ENCODE results near the gene KRT17.
"Not testable (repeated sequence)": the region's sequence is repeated elsewhere in the genome, so short reads cannot be mapped to it uniquely, and the experiment has no call there.

The KRT17 gene

DNA sequence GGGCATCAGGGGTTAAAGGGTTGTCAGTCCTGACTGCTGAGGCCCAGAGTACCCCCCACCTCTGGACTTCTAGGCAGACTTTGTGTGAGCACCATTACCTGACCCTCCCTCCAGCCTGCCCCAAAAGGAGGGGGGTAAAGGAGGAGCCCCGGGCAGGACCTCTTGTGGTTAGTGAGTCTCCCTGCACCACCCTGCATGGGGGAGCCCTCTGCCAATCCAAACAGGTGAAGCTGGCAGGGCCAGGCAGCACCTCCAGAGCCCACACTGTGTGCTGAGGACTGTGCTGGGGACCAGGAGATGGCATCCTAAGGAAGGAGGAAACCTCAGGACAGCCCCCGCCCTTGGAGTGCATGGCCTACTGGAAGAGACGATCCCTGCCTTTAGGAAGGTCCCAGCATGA, 35.1 kb downstream of the KRT17 start:
- no peak for DNase-seq

DNA sequence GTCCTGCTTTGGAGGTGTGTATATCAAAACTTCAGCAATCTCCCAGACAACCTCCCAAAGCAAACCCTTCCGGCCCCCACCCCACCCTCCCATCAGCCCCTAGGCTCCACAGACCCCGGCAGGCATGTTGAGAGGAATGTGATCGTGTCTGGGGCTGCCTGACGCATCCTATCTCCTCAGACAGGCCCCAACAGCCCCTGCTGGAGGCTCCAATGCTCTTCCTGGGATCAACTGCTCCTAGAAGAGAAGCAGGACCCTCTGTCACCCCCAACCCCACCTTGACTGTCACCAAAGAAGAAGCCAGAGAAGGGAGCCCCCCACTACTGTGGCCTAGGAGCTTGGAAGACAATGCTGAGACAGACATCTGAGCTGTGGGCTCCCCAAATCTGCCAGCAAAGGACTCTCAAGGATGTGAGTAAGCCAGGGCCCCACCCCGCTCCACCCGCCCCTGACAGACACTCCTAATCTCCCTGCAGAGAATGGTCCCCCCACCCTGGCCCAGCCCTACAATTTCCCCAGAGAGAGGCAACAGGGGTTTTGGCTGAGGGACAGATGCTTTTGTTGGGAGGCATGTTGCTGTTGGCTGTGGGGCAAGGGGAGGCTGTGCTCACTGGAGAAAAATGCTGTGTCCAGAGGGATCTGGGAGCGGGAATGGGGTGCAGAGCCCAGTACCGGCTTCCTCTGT, 36.1 kb downstream of the KRT17 start:
- DNase-seq: no peak

DNA sequence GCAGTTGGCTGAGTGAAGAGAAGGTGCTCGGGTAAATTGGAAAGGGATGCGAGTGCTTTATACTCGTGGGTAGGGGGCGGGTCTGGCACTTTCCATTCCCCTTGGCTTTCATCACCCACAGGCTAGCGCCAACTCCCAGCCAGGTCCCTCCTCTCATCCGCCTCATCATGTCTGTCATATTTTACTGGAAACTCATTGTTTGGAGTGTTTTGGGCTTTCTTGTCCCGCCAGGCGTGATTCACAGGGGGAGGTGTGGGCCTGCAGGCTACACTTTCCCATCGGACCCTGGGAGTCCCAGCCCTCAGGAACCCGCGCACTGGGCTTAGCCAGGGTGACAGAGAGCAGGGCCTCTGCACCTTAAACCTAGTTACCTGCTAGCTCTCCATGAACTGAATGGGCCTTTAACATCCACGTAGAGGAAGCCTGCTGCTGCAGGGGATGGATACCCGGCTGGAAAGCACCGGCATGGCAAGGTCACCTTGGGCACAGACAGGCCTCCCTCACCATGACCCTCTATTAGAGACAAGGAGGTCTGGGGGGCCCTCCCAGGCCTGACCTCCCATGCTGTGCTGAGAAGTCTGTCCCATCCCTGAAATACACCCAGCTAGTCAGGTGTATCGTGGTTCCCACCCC, 37.4 kb downstream of the KRT17 start, which contains the start of gene KRT14:
KRT14 (minus strand) TSS at position 33 of the 633 bp plus-strand sequence. CDS start 61 bp downstream, outside the sequence.
- no peak for DNase-seq

DNA sequence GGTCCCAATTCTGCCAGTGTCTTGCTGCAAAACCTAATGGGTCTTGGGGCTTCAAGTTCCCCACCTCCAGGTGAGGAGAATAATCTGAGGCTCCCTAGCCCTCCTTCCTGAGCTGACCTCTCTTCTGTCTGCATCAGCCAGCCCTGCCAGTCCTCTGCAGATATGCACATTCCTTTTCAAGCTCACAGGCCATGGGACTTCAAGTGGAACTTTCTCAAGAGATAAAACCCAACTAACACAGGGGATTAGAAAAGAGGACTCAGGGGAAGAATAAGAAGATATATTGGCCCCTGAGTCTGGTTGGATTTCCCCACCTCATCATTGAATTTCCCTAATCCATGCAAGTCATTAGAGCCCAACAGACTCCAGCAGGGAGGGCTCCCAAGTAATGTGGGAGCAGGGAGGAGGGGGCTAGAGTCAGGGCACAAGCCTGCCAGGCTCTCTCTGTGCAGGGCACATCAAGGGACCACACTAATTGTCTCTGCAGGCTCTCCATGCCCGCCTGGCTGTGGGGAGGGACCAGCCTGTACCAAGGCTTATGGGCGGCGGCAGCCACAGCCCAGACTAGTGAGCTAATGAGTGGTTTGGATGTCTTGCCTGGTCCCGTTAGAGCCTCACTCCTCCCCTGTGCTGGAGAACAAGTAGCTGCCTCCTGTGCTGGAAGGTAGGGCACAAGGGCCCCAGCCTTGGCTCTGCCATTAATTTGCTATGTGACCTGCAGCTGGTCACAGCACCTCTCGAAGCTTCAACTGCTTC, 38.9 kb downstream of the KRT17 start:
- no peak for DNase-seq

DNA sequence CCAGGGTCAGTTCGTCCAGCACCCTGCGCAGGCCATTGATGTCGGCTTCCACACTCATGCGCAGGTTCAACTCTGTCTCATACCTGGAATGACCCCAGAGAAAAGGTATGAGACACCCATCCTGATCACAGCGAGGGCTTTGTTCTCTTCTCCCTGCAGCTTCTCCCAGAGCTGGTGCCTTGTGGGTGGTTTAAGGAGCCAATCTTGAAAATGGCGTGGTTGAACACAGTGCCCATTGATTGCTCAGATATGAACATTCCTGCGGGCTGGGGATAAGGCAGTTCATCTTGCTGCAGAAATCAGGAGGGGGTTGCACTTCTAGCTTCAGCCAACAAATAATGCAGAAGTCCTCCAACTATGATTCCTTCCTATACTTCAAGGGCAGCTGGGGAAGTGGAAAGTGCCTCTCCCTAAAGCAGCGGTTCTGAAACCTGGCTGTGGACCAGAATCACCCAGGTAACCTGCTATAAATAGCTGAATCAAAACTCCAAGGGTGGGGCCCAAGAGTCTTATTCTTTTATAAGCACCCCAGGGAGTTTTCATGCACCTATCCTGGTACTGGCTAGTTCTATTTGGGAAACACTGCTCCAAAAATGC, 39.9 kb downstream of the KRT17 start:
- DNase-seq: not testable (repeated sequence)

DNA sequence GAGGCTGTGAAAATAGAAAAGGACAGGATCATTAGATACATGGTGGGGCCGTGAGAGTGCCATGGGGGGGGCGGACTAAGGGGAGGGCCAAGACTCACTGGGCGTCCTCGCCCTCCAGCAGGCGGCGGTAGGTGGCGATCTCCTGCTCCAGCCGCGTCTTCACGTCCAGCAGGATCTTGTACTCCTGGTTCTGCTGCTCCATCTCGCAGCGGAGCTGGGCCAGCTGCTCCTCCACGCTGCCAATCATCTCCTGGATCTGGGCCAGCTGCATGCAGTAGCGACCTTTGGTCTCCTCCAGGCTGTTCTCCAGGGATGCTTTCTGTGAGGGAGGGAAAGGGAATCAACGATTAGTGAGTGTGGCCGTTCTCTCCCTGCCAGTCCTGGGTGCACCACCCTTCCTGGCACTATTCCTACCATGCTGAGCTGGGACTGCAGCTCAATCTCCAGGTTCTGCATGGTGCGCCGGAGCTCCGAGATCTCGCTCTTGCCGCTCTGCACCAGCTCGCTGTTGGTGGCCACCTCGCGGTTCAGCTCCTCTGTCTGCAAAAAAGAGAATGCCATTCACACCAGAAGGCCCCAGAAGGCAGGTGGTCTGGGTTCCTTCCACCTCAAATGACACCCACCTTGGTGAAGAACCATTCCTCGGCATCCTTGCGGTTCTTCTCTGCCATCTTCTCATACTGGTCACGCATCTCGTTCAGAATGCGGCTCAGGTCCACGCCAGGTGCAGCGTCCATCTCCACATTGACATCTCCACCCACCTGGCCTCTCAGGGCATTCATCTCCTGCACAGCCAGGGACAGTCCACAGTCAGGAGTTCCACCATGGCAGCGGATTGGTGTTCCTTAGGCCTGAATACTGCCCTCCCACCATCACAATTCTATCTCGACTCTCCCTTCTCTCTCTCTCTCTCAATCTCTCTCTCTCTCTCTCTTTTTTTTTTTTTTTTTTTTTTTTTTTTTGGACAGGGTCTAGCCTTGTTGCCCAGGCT, 40.9 kb downstream of the KRT17 start:
- DNase-seq: no peak

DNA sequence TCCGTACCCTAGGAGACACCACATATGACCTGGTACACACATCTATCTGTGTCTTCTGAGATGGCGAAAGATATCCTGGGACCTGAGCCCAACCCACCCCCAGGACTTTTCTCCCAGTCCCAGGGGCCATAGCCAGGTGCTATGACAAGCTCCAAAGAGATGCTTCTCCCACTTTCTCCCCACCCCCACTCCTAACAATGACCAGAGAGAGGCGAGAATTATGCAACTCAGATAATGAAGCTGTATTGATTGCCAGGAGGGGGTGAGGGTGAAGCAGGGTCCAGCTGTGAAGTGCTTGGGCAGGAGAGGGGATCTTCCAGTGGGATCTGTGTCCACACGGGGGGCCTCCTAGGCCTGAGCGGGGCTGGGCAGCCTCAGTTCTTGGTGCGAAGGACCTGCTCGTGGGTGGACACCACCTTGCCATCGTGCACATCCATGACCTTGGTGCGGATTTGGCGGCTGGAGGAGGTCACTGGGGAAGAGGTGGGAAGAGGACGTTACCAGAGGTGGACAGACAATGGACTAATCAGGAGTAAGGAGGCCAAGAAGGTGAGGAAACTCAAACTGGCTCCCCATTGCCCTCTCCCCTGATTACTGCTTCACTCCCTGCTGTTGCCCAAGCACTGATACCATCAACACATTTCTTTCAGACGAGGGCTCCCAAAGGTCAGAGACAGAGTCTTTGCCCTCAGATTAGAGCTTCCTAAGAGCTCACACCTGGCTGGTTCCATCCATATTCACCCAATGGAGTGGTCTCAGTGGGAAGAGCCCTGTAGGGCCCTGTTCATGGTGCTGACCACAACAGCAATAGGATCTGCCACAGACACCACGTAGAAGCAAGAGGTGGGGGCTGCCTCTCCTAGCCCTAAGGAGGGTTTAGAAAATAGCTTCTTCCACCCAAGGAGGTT, 42.1 kb downstream of the KRT17 start:
- not testable (repeated sequence) for DNase-seq

DNA sequence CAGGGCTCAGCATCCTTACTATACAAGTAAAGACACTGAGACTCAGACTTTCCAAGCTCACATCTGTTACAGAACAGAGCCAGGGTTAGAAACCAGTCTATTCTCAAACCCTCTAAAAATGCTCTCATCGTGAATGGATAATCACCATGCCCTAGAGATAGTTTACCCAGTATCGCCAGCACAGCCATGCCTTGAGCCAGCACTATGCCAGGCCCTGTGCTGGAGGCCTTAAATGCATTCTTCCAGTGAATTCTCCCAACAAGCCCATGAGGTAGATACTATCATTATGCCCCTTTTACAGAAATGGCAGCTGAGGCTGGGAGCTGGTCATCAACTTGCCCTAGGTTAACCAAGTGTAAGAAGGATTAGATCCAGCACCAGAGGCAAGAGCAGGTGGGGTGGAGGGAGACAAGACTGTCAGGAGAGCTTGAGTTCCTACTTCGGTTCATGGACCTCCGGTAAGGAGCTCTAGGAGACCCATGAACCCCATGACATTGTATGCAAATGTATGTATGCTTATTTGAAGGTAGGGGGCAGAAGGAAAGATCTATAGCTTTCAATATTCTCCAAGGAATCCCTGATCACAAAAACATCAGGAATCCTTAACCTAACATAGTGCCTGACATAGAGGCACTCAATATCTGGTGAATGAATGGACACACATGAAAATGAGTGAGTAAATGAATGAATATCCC, 42.9 kb downstream of the KRT17 start:
- no peak for DNase-seq

DNA sequence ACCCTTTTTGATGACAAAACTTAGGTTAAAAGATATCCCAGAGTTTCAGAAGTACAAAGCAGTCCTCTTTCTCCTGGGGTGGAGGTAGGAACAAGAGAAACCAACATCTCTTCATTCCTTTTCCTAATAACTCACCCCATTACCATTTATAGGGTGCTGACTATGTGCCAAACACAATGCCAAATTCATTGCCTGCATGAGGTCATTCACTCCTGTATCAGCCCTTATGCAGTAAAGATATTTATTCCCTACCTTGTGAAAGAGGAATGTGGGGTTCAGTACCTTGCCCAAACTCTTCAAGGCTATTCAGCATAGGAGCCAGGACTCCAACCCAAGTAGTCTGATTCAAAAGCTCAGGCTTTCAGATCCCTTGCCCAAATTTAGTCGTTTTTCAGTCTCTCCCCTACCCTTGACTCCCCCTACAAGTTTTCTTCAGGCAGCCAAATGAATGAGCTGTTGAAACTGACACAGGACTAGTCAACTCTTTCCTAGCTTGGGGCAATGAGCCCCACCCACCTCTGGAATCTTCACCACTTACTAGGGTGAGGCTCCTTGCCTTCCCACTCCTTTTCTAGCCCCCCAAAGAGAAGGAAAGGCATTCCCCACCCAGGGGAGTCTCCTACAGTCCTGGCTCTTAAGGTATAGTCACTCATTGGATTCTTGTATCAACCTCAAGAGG, 43.5 kb downstream of the KRT17 start:
- no peak for DNase-seq

DNA sequence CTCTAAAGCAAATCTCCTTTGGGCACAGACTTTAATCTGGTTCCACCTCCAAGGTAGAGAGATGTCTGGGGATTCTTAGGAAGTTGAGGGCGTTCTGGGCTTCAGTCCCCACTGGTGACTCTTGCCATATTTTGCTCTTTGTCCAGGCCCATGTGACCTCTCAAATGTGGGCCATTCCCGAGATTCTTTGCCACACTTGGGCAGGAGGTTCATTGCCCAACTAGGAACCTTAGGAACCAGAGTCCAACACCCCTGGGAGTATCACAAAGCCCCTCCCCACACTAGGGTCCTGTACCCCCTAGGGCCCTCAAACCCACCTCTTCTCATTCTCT, 44.2 kb downstream of the KRT17 start:
- DNase-seq: no peak

DNA sequence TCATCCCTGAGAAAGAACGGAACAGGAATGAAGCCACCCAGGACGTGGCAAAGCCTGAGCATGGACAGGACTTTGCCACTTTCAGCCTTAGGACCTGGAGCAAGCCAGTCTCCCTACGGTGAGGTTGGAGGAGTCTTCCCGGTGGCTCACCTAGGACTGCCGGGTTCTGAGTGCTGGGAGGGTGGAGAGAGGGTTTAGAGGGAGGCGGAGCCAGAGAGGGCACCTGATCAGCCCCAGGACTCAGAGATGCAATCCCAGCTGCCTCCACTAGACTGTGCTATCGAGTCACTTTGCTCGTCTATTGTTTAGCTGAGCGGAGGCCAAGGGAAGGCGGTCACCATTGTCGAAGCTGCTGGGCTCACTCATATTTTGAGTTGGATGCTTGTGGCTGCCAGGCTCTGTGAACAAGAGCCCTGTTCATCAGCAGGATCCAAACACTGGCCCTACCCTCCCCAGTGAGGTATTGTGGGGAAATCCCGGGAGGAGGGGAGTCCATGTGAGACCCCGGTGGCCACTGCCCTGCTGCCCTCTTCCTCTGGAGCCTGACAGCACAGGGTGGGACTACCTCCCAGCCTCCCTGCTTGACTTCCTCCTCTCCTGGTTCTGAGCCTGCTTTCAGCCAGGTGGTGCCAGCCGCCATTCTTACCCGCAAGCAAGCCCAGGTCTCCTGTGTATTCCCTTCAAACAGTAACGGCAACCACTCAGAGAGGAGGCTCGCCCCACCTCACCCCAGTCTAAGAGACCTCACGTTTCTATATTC, 44.7 kb downstream of the KRT17 start:
- DNase-seq: no peak

DNA sequence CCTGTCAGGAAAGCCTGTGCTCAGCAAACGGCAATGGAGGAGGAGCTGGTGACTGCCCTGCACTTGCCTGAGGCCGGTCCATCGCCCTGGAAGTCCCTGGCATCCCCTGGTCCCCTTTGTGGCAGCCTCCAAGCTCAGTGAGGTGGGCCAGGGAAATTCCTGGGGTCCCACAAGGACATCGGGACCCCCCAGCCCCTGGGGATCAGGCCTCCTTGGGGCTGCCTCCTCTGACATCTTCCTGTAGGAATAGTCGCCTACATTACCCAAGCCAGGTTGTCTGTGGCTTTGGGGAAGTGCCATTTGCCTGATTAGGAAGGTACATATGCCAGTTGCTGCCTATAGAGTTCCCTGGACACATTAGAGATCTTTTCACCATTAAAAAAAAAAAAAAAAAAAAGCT, 45.4 kb downstream of the KRT17 start:
- DNase-seq: no peak

DNA sequence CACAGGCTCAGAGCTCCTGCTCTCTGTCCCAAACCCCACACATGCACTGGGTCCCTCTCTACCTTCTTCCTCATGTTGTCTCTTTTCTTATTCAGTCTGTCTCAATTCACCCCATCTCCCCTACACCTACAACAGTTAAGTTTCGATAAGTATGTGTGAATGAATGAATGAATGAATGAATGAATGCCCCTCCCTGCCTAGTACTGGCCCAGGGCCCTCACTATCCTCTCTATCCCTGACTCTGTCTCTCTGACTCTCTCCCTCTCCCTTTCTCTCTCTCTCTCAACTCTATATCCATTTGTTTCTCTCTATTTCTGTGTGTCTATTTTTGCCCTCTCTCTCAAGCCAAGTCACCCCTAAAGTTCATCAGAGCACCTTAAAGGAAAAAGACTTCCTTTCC, 45.8 kb downstream of the KRT17 start:
- DNase-seq: no peak

DNA sequence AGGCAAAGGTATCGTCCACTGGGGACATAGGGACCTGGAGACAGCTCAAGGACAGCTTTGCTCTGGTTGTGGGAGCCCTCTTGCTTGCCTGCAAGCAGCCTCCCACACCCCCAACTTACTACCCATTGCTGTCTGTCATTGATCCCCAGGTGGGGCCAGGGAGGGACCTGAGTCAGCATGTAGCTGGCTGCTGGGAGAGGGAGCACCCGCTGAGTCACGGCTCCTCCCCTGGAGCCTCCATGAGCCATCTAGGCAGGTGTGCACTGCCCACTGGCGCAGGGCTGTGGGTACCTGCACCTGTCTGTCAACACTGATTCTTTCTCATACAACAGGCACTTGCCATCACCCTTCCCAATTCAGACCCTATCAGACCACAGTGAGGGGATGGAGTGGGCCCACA, 47.6 kb downstream of the KRT17 start:
- not testable (repeated sequence) for DNase-seq

DNA sequence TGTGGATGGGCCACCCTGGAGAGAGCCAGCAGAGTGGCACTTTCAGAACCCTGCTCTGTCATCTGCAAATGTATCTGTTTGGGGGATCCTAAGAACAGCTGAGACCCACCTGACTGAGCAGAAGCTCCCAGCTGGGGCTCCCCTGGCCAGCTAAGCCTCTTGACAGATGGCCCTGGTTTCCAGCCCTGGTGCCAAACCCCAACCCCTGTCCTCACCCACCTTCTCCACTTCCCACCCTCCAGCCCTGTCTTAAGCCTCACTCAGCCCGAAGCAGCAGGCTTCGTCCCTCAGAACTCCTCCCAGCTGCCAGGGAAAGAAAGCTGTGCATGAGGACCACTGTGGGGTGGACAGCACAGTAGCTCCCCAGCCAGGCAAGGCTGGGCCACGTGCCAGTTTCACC, 49.0 kb downstream of the KRT17 start:
- DNase-seq: no peak

DNA sequence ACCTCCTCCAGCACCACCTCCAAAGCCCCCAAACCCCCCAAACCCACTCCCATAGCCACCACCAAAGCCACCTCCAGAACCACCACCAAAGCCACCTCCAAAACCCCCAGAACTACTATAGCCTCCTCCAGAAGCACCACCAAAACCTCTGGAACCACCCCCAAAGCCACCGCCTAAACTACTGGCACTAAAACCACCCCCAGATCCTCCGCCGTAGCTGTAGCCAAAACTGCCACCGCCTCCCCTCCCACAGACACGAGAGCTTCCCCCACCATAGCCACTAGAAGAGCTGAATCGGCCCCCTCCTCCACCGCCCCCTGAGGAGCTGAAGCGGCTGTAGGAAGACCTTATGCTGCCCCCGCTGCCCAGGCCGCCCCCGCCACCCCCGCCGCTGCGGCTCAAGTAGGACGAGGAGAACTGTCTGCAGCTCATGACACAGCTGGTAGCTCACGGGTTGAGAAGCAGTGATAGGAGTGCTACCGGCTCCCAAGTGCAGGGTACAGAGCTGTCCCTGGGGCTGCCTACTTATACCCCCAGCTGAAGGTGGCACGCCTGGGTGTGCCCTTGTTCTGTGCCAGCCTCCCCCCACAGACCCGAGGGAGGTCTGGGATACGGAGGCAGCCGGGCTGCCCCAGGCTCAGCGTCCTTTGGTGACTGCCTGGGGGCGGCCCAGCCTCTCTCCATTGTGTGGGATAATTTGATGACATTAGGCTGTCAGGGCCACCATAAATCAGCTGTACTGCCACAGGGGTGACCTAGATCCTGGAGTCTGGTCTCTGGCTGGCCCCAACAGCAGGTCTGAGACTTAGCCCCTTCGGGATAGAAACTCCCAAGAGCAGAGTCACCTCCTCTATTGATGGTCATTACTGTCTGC, 52.6 kb downstream of the KRT17 start, which contains the start of gene KRT9:
KRT9 (minus strand) TSS at position 499 of the 874 bp plus-strand sequence; CDS start at position 432, 67 bp downstream.
- DNase-seq: no peak

Data from SIG-M5 (cell line).